CD14-positive monocyte (primary cell): ENCODE results near the gene OSBPL2. TPM values are rescaled to one million over a fixed set of nuclear protein-coding genes. Genes with fewer than 3 reads are reported as not detected.
A peak's percentile ranks its signal among the peaks of the same experiment; 100 is the strongest.

Source experiments
- DNase-seq, 3 donors: peaks; one replicate each; pipeline ENCODE4 v3.0.0-alpha.2; 2011 to 2022
- H2AFZ ChIP-seq: 2 replicates; pipeline ENCODE4 v1.6.0; 2012; ENCODE audit warnings: mild to moderate bottlenecking, low read depth, low read length, inconsistent platforms; ENCODE audit not compliant: insufficient read depth, poor library complexity, severe bottlenecking
- H3K27ac ChIP-seq, 2 donors: 1 replicate in 1 of 2; 2 replicates in 1 of 2; pipeline ENCODE4 v1.5.1; 2012 to 2013; ENCODE audit warnings: low read length in 2 of 2, control low read depth in 1 of 2, inconsistent platforms in 1 of 2, low read depth in 1 of 2, mild to moderate bottlenecking in 1 of 2
- H3K27me3 ChIP-seq, 2 donors: one replicate each; pipeline versions ENCODE4 v1.6.0 to v1.6.1; 2011 to 2013; ENCODE audit warnings: low read length in 2 of 2; ENCODE audit not compliant: control insufficient read depth in 2 of 2, insufficient read depth in 2 of 2
- H3K36me3 ChIP-seq, 2 donors: replicated peaks in 1 of 2; 1 replicate in 1 of 2; 2 replicates in 1 of 2; pipeline versions ENCODE4 v1.5.1 to v1.6.1; 2012 to 2013; ENCODE audit warnings: low read length in 2 of 2, control low read depth in 1 of 2, inconsistent platforms in 1 of 2, mild to moderate bottlenecking in 1 of 2; ENCODE audit not compliant: insufficient read depth in 2 of 2, control insufficient read depth in 1 of 2
- H3K4me1 ChIP-seq, 2 donors: 1 replicate in 1 of 2; 2 replicates in 1 of 2; pipeline versions ENCODE4 v1.5.1 to v1.6.1; 2012 to 2013; ENCODE audit warnings: low read length in 2 of 2, control low read depth in 1 of 2, inconsistent platforms in 1 of 2, mild to moderate bottlenecking in 1 of 2, moderate library complexity in 1 of 2; ENCODE audit not compliant: insufficient read depth in 2 of 2, control insufficient read depth in 1 of 2
- H3K4me2 ChIP-seq: replicated peaks from 2 replicates; pipeline ENCODE3; 2012; ENCODE audit warnings: low read length, moderate library complexity, mild to moderate bottlenecking; ENCODE audit not compliant: poor library complexity, severe bottlenecking; ENCODE audit errors: extremely low read depth
- H3K4me3 ChIP-seq, 3 experiments: fragments of 200-600 bp in 1 of 3; sonication (generic) in 1 of 3; replicated peaks in 1 of 3; 1 replicate in 2 of 3; 2 replicates in 1 of 3; pipeline ENCODE4 v1.5.1; 2011 to 2013; ENCODE audit warnings: low read length in 3 of 3, mild to moderate bottlenecking in 3 of 3, control low read depth in 2 of 3, low read depth in 2 of 3, inconsistent platforms in 1 of 3, moderate library complexity in 1 of 3
- H3K79me2 ChIP-seq: 2 replicates; pipeline ENCODE4 v1.6.0; 2012; ENCODE audit warnings: mild to moderate bottlenecking, control low read depth, inconsistent platforms, low read length, moderate library complexity; ENCODE audit not compliant: insufficient read depth
- H3K9ac ChIP-seq: 2 replicates; pipeline ENCODE4 v1.6.0; 2017; ENCODE audit warnings: low read length, mild to moderate bottlenecking; ENCODE audit not compliant: insufficient read depth, poor library complexity, severe bottlenecking
- H3K9me3 ChIP-seq, 2 donors: replicated peaks in 1 of 2; 1 replicate in 1 of 2; 2 replicates in 1 of 2; pipeline versions ENCODE4 v1.5.1 to v1.6.1; 2012 to 2013; ENCODE audit warnings: low read length in 2 of 2, control low read depth in 1 of 2; ENCODE audit not compliant: control insufficient read depth in 1 of 2, insufficient read depth in 1 of 2
- H4K20me1 ChIP-seq: 2 replicates; pipeline ENCODE4 v1.6.0; 2012; ENCODE audit warnings: mild to moderate bottlenecking, low read length, control low read depth, moderate library complexity; ENCODE audit not compliant: insufficient read depth
- H3K27ac Mint-ChIP-seq, 7 donors: one replicate each; pipeline ENCODE4 v1.8.0; 2020; ENCODE audit warnings: mild to moderate bottlenecking in 7 of 7, mixed read lengths in 7 of 7, moderate library complexity in 6 of 7, inconsistent platforms in 2 of 7
- H3K27me3 Mint-ChIP-seq, 3 donors: one replicate each; pipeline ENCODE4 v1.8.0; 2021 to 2022; ENCODE audit warnings: low read depth in 3 of 3, mild to moderate bottlenecking in 3 of 3, mixed read lengths in 3 of 3, moderate library complexity in 3 of 3, inconsistent platforms in 1 of 3
- H3K36me3 Mint-ChIP-seq, 2 donors: one replicate each; pipeline ENCODE4 v1.8.0; 2020; ENCODE audit warnings: mixed read lengths in 2 of 2, inconsistent platforms in 1 of 2, mild to moderate bottlenecking in 1 of 2
- H3K4me1 Mint-ChIP-seq: one replicate; pipeline ENCODE4 v1.8.0; 2020; ENCODE audit warnings: mild to moderate bottlenecking, mixed read lengths
- H3K4me3 Mint-ChIP-seq, 2 donors: one replicate each; pipeline ENCODE4 v1.8.0; 2020; ENCODE audit warnings: mild to moderate bottlenecking in 2 of 2, mixed read lengths in 2 of 2, moderate library complexity in 1 of 2
- H3K9me3 Mint-ChIP-seq, 7 donors: one replicate each; pipeline ENCODE4 v1.8.0; 2020 to 2022; ENCODE audit warnings: mixed read lengths in 7 of 7, mild to moderate bottlenecking in 6 of 7, moderate library complexity in 6 of 7, inconsistent platforms in 2 of 7
- WGBS: methylation state at CpG from one replicate; pipeline ENCODE4 v1.1.5; 2013; ENCODE audit warnings: missing lambda C conversion rate; ENCODE audit not compliant: insufficient coverage; 5-methylcytosine and 5-hydroxymethylcytosine counted together
- intact Hi-C, 2 donors: fragments of 100-400 bp; cut with micrococcal nuclease; formaldehyde crosslinking; loops; one replicate each; pipeline versions ENCODE4 v1.15.0 to v1.15.1; 2023
- polyA plus RNA-seq, 3 donors: library from polyadenylated mRNA; depleted of rRNA in 1 of 3; unstranded in 2 of 3; stranded (reverse) in 1 of 3; fragments of 300-500 nt in 2 of 3; fragments of >200 nt in 1 of 3; fragmentation: Illumina TruSeq in 2 of 3; gene quantifications; 1 replicate in 2 of 3; 2 replicates in 1 of 3; pipeline ENCODE4 v1.2.3, GENCODE V29; 2012 to 2021
- TF ChIP-seq, protein P1 (sequence below): fragments of 200-600 bp; IDR thresholded peaks from one replicate; pipeline ENCODE4 v1.8.0; 2022; ENCODE audit warnings: antibody characterized with exemption, mild to moderate bottlenecking

The OSBPL2 gene
- polyA plus RNA-seq, 3 donors: 12.9 to 29.1 (median 17.9) TPM

DNA sequence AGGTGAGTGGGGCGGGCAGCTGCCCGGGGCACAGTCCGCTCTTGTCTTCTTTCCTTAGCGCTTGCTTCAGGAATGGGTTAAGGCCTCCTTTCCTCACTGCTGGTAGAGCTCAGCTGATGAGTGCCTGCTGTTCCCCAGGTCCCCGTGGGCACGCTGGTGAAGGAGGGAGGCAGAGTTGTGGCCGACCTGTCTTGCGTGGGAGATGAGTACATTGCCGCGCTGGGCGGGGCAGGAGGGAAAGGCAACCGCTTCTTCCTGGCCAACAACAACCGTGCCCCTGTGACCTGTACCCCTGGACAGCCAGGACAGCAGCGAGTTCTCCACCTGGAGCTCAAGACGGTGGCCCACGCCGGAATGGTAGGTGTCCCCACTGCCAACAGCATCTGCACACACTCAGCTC is 39.8 kb upstream of the OSBPL2 start:
- Histone ChIP-seq H2AFZ (no peak overlapping the region), H3K27ac (no peak overlapping the region), H4K20me1 (peaks cover 2% of the 10 kb centered on the region), H3K4me1 (no peaks in the 10 kb centered on the region), H3K27me3 (no peaks in the 10 kb centered on the region), H3K79me2 (peaks cover under 1% of the 10 kb centered on the region), H3K4me2 (no peak overlapping the region), H3K9me3 (no peaks in the 10 kb centered on the region), H3K36me3 (peaks cover 62 to 89% of the 10 kb centered on the region in 2 donors), H3K9ac (no peak overlapping the region), H3K4me3 (no peak overlapping the region)
- intact Hi-C loops: no loop called here
- peaks cover 62 to 91% of the 10 kb centered on the region in 2 donors for H3K36me3 Mint-ChIP-seq
- WGBS: over 99% methylated on average over 13 of the region's 17 CpGs
- peaks cover 0 to 5% (median 0%) of the 10 kb centered on the region in 3 donors for H3K27me3 Mint-ChIP-seq
- TF ChIP-seq, protein P1, sequence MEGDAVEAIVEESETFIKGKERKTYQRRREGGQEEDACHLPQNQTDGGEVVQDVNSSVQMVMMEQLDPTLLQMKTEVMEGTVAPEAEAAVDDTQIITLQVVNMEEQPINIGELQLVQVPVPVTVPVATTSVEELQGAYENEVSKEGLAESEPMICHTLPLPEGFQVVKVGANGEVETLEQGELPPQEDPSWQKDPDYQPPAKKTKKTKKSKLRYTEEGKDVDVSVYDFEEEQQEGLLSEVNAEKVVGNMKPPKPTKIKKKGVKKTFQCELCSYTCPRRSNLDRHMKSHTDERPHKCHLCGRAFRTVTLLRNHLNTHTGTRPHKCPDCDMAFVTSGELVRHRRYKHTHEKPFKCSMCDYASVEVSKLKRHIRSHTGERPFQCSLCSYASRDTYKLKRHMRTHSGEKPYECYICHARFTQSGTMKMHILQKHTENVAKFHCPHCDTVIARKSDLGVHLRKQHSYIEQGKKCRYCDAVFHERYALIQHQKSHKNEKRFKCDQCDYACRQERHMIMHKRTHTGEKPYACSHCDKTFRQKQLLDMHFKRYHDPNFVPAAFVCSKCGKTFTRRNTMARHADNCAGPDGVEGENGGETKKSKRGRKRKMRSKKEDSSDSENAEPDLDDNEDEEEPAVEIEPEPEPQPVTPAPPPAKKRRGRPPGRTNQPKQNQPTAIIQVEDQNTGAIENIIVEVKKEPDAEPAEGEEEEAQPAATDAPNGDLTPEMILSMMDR: no peak
- H3K4me3 Mint-ChIP-seq: no peak overlapping the region
- H3K9me3 Mint-ChIP-seq: no peaks in the 10 kb centered on the region
- peak overlapping the region in 2 of 7 donors; percentile 54 to 61 for H3K27ac Mint-ChIP-seq
- DNase-seq: no peak
- H3K4me1 Mint-ChIP-seq: no peaks in the 10 kb centered on the region

DNA sequence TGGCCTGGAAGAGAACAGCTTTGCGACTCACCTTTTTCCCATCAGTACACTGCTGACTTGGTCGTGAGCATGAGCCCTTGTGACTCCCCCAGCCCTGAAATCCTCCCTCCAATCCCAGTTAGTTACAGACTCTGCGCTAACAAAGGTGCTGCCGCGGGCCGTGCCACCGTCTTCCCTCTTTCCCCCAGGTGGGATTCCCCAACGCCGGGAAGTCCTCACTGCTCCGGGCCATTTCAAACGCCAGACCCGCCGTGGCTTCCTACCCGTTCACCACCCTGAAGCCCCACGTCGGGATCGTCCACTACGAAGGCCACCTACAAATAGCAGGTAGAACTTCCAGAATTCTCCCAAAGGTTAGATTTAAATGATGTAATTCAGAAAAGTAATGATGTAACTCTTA is 39.4 kb upstream of the OSBPL2 start:
- Histone ChIP-seq H3K27me3 (no peaks in the 10 kb centered on the region), H4K20me1 (no peaks in the 10 kb centered on the region), H3K79me2 (no peaks in the 10 kb centered on the region), H2AFZ (no peak overlapping the region), H3K4me1 (no peaks in the 10 kb centered on the region), H3K9ac (no peak overlapping the region), H3K9me3 (no peaks in the 10 kb centered on the region), H3K36me3 (peaks cover 60 to 88% of the 10 kb centered on the region in 2 donors), H3K4me2 (no peak overlapping the region), H3K27ac (no peak overlapping the region), H3K4me3 (no peak overlapping the region)
- peaks cover 62 to 90% of the 10 kb centered on the region in 2 donors for H3K36me3 Mint-ChIP-seq
- no peak overlapping the region for H3K4me3 Mint-ChIP-seq
- 97% methylated on average over 13 of the region's 18 CpGs for WGBS
- H3K27ac Mint-ChIP-seq: peak overlapping the region in 2 of 7 donors; percentile 30 to 54
- intact Hi-C loops: no loop called here
- no peaks in the 10 kb centered on the region for H3K9me3 Mint-ChIP-seq
- no peaks in the 10 kb centered on the region for H3K4me1 Mint-ChIP-seq
- TF ChIP-seq, protein P1: no peak
- peaks cover 0 to 5% (median 0%) of the 10 kb centered on the region in 3 donors for H3K27me3 Mint-ChIP-seq
- no peak for DNase-seq
